HG02642 (cell line): ENCODE measurements around the gene HMGB1.

Experiments used
- ATAC-seq: cut with Tn5 transposase; IDR thresholded peaks from one replicate; pipeline ENCODE4 v1.9.1; 2021; ENCODE audit warnings: mild to moderate bottlenecking; ENCODE audit not compliant: unreplicated experiment, poor library complexity

The HMGB1 gene

GRCh38 chr13:30435911-30436451 is 29.8 kb downstream of the HMGB1 start:
- no peak for ATAC-seq

GRCh38 chr13:30431269-30431940 is 34.3 kb downstream of the HMGB1 start:
- ATAC-seq = peak; percentile 52

GRCh38 chr13:30429721-30430694 is 35.7 kb downstream of the HMGB1 start:
- peak; percentile 63 for ATAC-seq

- peak; percentile 34 for ATAC-seq
These were observed 36.5 kb downstream of the HMGB1 start for GRCh38 chr13:30429235-30429634.

GRCh38 chr13:30423891-30424290 is 41.8 kb downstream of the HMGB1 start:
- no peak for ATAC-seq

DNA sequence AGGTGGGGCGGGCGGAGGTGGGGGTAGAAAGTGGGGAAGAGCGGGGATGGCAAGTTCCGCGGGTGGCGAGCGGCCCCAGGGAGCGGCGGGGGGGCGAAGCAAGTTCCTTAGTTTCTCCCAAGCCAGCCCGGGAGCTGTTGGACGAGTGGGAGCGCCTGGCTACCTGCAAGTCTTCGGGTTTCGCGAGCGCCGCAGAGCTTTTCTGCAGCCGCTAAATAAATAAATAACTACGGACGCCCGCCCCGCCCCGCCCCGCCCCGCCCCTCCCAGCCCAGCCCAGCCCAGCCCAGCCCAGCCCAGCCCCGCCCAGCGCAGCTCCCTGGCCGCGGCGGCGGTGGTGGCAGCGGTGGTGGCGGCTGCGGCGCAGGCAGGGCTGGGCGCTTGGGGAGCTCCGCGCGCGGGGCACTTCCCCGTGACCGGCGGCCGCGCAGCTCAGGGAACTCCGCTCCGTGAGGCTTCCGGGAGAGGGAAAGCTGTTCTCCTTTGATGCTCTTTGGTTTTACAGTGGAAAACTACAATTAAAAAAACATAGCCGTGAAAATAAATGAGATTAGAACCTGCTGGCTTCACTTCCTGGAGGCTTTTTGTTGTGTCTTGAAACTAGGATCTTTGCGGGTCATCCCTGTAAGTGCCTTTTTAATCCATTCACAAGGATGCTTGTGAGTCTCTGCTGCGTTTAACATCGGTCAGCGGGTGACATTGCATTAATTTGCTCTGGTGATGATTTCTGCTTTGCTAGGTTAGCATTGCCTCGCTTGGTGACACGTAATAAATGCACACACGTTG is 43.5 kb downstream of the HMGB1 start, which contains the start of gene UBE2L5:
UBE2L5 (plus strand) TSS at position 440 of the 786 bp plus-strand sequence. CDS start 5,498 bp downstream, outside the sequence.
- peak; percentile 76 for ATAC-seq

DNA sequence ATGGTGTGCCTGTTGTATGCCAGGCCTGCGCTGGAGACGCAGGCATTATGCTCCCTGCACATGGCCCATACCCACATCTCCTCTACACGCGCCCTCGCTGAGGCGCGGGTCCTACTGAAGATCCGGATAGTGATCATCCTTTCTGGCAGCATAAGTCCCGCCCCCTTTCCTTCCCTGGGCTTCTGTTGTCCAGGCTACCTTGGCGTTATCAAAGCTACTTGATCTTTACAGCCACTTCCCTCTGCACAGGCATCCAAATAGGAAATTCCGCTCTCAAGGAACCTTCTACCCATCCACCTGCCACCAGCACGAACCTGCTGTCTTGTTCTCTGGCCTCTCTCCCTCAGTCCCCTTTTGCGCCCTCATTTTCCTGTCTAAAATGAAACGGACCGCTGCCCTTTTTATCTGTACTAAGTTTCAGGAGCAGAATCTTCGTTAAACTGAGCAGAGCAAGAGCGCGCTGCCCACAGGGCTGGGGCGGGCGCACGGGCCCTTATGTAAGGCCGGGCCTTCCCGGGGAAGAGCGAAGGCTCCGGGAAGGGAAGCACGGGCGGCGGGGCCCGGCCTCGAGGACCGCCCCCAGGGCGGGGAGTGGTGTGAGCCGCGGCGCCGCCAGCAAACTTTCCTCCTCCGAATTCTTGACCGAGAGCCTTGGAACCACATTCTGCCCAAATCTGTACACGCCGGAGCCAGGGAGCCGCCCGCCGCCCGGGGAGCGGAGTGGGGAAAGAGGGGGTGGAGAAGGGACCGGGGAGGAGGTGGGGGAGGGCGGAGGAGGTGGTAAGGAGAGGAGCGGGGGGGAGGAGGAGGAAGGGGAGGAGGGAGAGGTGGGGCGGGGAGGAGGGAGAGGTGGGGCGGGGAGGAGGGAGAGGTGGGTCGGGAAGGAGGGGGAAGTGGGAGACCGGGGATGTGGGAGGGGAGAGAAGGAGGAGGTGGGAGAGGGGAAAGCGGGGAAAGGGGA is 44.4 kb downstream of the HMGB1 start:
- peak; percentile 49 for ATAC-seq

GRCh38 chr13:30418717-30419459 is 46.8 kb downstream of the HMGB1 start:
- ATAC-seq = no peak

GRCh38 chr13:30418075-30418716 is 47.5 kb downstream of the HMGB1 start:
- ATAC-seq = no peak

GRCh38 chr13:30416471-30416870 is 49.3 kb downstream of the HMGB1 start:
- ATAC-seq = no peak

- ATAC-seq = peak; percentile 75
These were observed 50.2 kb downstream of the HMGB1 start for GRCh38 chr13:30415430-30416030.

DNA sequence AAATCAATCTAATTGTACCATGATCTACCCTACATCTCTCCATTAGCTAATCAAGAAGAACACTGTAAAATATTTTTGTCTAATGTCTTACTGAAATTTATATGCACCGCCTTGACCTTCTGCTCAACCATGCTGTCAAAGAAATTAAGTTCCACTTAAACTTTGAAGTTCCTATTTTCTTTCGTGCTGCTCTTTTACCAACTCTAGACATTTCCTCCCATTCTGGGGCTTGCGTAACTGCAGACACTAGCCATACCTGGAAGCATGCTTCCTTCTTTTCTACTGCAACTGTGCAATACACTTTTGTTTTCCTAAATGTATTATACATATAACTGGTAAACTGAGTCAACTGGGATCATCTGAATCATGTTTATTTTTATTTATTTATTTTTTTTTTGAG is 51.9 kb downstream of the HMGB1 start:
- ATAC-seq = no peak

- no peak for ATAC-seq
These were observed 53.4 kb downstream of the HMGB1 start for GRCh38 chr13:30412346-30412745.

GRCh38 chr13:30410705-30411125 is 55.0 kb downstream of the HMGB1 start:
- no peak for ATAC-seq

DNA sequence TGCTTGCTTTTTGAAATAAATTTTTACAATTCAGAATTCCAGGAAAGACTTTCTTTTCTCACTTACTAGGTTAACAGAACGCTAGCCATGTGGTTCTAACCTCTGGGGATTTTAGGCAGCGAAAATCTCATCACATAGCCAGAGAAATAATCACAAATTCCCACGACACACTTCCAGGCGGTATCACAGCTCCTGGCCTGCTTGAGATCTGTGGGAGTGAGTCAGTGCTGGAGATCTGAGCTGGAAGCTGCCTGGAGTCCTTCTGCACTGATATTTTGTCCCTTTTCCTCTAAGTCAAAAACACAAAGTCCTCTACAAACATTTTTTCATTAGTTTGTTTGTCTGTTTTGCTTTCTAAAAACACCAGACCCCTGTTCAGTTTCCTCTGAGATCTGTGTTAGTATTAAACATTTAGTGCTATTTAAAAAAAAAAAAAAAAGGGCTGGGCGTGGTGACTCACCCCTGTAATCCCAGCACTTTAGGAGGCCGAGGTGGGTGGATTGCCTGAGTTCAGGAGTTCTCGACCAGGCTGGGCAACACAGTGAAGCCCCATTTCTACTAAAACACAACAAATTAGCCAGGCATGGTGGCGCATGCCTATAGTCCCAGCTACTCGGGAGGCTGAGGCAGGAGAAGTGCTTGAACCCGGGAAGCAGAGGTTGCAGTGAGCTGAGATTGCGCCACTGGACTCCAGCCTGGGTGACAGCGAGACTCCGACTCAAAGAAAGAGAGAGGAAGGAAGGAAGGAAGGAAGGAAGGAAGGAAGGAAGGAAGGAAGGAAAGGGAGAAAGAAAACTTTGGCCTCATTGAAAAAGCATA is 55.6 kb downstream of the HMGB1 start:
- no peak for ATAC-seq

- ATAC-seq = peak; percentile 93
These were observed 57.2 kb downstream of the HMGB1 start for GRCh38 chr13:30408319-30409101.
